GM21619 (cell line): ENCODE data around the gene MYOG.

Source experiments
- ATAC-seq: cut with Tn5 transposase; IDR thresholded peaks from one replicate; pipeline ENCODE4 v1.9.1; 2021; ENCODE audit not compliant: unreplicated experiment

Gene MYOG

GRCh38 chr1:203117611-203118575, 32.1 kb upstream of the MYOG start:
- ATAC-seq = no peak

- ATAC-seq = no peak
Measured at GRCh38 chr1:203116091-203116820, 30.4 kb upstream of the MYOG start.

DNA sequence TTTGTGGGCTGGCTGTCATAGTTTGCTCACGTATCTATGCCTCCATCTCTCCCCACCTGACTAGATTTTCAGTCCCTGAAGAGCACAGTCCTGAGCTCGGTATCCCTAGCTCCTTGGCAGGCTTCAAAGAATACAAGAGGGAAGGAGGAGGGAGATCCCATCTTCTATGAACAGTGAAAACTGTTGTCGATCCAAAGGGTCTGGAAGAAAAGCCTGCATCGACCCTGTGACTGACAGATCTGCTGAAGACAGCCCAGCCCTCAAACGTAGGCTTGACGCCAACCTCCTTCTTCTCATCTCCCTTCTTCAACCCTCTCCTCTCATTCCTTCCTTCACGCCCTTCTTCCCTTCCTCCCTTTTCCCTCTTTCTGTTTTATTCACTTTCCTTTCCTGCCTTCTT, 28.4 kb upstream of the MYOG start:
- no peak for ATAC-seq

DNA sequence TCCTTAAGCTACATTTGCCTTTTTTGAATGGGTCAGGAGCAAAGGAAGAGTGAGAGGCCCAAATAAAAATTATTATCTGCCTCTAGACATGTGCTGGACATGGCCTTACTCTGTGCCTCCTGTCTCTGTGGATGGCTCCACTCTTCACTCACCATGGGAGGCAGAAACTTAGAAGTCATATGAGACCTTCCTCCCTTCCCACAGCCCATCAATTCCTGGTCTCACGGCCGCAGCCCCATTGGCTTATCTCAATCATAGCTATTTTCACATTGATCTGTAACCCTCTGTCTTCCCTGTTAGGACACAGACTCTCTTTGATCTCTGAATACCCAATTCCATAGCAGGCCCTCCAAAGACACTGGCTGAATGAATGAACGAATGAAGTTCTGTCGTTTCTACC, 27.5 kb upstream of the MYOG start:
- ATAC-seq = no peak

GRCh38 chr1:203112475-203112874, 26.7 kb upstream of the MYOG start:
- ATAC-seq = no peak

DNA sequence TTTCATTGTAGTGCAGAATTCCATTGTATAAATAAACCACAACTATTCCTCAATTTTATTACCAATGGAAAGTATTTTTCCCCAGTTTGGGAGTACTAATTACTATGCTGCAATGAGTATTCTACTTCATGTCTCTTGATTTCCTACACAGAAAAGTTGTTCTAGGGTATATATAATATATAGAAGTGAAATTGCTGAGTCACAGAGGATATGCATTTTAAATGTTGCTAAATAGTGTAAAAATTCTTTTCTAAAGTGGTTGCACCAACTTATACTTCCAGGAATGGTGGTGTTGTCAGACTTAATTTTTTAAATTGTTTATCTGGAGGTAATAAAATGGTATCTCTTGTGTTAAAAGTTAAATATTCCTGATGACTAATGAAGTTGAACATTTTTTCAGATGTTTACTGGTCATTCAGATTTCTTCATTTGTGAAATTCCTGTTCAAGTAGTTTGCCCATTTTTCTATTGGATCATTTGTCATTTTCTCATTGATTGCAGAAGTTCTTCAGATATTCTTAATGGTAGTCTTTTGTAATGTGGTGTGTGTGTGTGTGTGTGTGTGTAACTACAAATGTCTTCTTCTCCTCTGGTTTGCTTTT, 19.1 kb upstream of the MYOG start:
- no peak for ATAC-seq

GRCh38 chr1:203103829-203104495, 18.1 kb upstream of the MYOG start:
- no peak for ATAC-seq

DNA sequence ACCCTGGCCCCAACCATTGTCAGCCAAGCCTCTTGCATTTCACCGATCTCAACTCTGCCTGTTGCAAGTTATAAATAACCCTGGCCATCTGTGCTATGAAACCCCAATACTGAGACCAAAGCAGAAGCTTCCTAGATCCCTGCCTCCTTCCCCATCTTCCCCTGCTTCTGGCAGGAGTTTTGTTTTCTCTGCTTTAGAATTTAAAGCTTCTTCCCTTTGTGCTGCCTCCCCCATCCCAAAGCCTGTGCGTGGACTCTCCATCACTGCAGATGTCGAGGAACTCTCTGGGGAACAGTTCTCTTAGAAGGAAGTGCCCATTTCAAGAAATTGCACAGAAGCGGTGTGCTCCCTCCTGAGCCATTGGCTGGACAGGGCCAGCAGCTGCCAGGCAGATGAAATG, 17.4 kb upstream of the MYOG start:
- no peak for ATAC-seq

GRCh38 chr1:203101813-203102634, 16.2 kb upstream of the MYOG start:
- ATAC-seq = no peak

- no peak for ATAC-seq
Measured at GRCh38 chr1:203100516-203100869, 14.7 kb upstream of the MYOG start.

DNA sequence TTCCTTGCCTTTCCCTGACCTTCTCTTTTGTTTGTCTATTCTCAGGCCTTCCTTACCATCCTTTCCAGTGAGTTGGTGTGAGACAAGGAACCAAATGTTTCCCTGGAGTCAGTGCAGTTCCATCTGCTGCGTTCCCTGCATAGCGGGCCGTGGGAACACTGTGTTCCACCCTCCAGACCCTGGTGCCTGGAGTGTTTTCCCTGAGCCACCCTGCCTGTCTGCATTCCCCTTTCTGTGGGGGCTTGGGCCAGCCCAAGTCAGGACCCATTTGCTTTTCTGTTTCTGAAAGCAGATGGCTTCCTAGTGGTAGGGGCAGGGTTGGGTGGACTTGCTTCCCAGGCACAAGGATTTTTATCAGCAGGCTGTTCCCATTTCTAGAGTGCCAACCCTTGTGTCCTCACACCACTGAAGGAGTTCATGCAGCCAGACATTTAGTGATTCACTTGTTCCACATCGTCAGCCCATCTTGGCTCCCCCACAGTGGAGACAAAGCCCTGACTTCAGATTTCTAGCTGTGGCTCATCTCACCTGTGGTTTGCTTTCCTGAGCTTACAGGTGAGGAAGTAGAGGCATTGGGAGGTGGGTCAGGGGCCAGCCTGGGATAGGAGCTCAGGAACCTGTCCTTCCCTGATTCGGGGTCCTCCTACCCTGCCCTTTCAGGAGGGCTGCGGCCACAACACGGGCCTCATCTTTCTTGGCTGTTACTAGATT, 14.1 kb upstream of the MYOG start:
- ATAC-seq = no peak

DNA sequence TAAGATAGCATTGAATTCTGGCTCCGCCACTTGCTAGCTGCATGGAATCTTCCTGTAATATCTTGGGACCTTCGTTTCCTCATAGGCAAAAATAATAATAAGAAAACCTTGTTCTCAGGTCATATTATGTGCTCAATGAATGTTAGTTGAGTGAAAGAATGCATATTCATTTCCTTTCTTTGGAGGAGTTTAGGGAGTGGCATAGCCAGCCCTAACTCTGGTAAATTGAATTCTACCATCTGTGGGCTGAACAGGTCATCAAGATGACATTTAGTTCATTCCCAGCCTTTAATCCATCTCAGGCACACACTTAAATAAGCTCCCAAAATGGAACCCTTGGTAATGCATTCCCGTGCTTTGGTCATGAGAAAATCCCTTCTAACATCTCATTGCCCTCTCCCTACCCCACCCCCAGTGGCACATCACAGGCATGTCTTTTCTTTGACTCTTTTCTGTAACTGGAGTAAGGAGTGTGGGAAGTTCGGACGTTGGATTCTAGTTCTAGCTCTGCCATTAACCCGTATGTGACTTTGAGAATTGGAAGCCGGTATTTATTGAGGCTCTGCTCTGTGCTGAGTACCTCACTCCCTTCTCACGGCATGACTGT, 13.2 kb upstream of the MYOG start:
- no peak for ATAC-seq

GRCh38 chr1:203098445-203098844, 12.6 kb upstream of the MYOG start:
- no peak for ATAC-seq

GRCh38 chr1:203097001-203097400, 11.2 kb upstream of the MYOG start:
- ATAC-seq = no peak

DNA sequence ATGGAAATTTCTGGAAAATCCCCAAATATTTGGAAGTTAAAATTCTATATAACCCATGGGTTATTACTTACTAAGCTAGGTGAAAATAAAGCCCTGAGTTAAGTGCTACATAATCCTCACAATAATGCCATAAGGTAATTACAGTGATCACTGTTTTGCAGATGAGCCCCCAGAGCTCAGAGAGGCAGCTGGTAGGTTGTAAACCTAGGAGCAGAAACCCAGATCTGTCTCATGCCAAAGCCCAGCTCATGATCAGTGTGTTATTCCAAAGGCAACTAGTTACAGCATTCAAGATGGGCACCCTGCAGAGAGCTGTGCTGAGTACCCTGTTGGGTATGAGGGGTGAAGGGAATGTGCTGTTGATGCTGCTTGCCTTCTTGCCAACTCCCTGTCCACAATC, 10.8 kb upstream of the MYOG start:
- ATAC-seq = no peak

DNA sequence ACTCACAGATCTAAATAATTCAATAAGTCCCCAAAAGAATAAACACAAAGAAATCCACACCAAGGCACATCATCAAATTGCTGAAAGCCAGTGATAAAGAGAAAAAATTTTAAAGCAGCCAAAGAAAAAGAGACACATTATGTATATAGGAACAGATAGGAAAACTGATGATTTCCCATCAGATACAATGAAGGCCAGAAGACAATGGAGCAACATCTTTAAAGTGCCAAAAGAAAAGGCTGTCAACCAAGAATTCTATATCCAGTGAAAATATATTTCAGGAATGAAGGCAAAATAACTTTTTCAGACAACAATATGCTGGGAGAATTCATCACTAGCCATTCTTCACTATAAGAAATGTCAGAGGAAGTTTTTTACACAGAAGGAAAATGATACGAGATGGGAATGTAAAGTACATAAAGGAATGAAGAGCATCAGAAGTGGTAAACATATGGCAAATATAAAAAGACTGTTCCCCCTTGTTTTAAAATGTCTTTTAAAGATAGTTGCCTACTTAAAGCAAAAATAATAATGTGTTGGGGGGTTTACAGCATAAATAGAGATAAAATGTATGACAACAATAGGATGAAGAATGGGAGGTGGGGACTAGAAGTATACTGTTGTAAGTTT, 9.4 kb upstream of the MYOG start:
- no peak for ATAC-seq

DNA sequence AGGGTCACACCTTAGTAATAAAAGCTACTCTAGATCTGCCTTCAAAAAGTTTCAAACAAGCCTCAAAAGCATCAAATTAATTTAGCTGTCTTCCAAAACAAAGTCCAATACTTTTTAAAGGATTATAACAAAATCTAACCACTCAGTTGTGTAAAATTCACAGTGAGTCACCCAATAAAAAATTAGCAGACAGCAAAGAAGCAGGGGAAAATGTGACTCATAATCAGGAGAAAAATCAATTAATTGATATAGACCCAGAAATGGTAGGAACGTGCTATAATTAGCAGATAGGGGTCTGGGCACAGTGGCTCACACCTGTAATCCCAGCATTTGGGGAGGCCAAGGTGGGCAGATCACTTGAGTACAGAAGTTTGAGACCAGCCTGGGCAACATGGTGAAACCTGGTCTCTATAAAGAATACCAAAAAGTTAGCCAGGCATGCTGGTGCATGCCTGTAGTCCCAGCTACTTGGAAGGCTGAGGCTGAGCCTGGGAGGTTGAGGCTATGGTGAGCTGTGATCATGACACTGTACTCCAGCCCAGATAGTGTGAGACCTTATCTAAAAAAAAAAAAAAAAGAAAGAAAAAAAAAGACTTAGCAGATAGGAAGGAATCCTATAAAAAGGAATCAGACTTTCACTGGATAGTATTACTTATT, 8.1 kb upstream of the MYOG start:
- no peak for ATAC-seq

DNA sequence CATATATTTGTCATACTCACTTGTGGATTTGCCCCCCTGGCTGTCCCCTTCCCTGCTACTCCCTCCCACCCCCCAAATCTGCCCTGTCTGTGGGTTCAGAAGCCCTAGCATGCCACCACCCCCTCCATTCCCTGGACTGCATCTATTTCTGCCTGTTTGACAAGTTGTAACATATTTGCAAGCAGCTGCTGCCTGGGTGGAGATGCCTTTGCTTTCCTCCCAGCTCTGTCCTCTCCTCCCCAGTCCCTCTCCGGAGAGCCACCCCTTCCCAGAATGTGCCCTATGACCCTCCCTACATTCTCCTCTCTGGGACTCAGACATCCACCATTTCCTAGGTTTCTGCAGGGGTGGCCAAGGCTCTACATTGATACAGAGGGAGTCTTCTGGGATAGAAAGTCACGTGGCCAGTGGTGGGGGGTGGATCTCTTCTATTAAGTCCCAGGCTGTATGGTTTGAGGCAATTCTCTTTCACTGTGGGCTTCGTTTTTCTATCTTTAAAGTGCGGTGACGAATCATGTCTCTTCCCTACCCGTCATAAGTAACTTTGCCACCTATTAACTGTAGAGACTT, 6.0 kb upstream of the MYOG start:
- no peak for ATAC-seq
